Measurements from ENCODE around the gene BCAS4. TPM values are rescaled to one million over a fixed set of nuclear protein-coding genes. Genes with fewer than 3 reads are reported as not detected.

BCAS4 gene
- total RNA-seq, 4 donors from 2014 or later = 0.18 to 2.3 (median 0.54) TPM

DNA sequence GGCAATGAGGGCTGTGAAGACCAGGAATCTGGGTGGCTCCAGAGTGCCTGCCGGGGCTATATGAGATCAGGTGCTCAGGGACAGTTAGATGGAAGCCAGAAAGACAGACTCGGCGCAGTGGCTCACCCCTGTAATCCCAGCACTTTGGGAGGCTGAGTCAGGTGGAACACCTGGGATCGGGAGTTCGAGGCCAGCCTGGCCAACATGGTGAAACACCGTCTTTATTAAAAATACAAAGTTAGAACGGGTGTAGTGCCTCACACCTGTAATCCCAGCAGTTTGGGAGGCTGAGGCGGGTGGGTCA is 43.4 kb downstream of the BCAS4 start:
- no peak for DNase-seq
- Histone ChIP-seq H3K9me3 (no peaks in the 10 kb centered on the region), H3K4me3 (no peak overlapping the region), H3K27me3 (no peaks in the 10 kb centered on the region), H3K4me1 (peaks cover 5 to 42% (median 18%) of the 10 kb centered on the region in 3 donors), H3K36me3 (no peaks in the 10 kb centered on the region), H3K27ac (peak overlapping the region; percentile 59 to 85 (median 77))
- intact Hi-C loops (cut with DNase I) = no loop called here
- 81% methylated on average over 8 of the region's 8 CpGs; no CpG with 5 or more reads in 1 of the 2 donors for WGBS, 2 donors
- TF ChIP-seq, protein P1, sequence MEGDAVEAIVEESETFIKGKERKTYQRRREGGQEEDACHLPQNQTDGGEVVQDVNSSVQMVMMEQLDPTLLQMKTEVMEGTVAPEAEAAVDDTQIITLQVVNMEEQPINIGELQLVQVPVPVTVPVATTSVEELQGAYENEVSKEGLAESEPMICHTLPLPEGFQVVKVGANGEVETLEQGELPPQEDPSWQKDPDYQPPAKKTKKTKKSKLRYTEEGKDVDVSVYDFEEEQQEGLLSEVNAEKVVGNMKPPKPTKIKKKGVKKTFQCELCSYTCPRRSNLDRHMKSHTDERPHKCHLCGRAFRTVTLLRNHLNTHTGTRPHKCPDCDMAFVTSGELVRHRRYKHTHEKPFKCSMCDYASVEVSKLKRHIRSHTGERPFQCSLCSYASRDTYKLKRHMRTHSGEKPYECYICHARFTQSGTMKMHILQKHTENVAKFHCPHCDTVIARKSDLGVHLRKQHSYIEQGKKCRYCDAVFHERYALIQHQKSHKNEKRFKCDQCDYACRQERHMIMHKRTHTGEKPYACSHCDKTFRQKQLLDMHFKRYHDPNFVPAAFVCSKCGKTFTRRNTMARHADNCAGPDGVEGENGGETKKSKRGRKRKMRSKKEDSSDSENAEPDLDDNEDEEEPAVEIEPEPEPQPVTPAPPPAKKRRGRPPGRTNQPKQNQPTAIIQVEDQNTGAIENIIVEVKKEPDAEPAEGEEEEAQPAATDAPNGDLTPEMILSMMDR (IDR thresholded peaks at IDR 0.05) = no peak
- no peak for TF ChIP-seq POLR2A (IDR thresholded peaks at IDR 0.05)

DNA sequence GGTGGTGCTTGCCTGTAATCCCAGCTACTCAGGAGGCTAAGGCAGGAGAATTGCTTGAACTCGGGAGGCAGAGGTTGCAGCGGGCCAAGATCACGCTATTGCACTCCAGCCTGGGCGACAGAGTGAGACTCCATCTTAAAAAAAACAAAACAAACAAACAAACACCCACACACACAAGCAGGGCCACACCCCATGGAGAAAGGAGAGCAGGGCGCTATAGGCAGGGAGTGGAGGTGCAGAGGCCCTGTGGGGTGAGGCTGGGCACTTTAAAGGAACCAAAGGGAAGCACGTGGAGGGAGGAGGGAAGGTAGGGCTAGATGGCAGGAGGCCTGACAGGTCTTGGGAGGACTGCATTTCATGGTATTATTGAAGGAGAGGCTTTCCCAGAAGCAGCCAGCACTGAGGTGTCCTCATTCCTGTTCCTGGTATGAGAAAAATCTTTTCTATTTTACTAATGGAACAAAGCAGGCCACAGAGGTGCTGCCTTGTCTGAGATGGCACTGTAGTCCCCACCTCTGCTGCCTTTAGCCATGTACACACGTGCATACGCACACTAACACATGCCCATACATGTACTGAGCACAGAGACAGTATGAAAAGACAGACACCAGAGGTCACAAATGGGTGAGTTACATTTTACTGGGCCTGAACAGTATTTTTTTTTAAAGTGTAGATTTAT is 44.0 kb downstream of the BCAS4 start:
- Histone ChIP-seq H3K4me3 (no peak overlapping the region), H3K4me1 (peaks cover 5 to 48% (median 23%) of the 10 kb centered on the region in 3 donors), H3K27ac (peak overlapping the region; percentile 59 to 85 (median 77)), H3K9me3 (no peaks in the 10 kb centered on the region), H3K36me3 (no peaks in the 10 kb centered on the region), H3K27me3 (no peaks in the 10 kb centered on the region)
- TF ChIP-seq, protein P1 (IDR thresholded peaks at IDR 0.05) = no peak
- no peak for TF ChIP-seq POLR2A (IDR thresholded peaks at IDR 0.05)
- DNase-seq = no peak
- WGBS, 2 donors = 48 to 67% methylated on average over 8 of the region's 8 CpGs
- intact Hi-C loops (cut with DNase I) = no loop called here

DNA sequence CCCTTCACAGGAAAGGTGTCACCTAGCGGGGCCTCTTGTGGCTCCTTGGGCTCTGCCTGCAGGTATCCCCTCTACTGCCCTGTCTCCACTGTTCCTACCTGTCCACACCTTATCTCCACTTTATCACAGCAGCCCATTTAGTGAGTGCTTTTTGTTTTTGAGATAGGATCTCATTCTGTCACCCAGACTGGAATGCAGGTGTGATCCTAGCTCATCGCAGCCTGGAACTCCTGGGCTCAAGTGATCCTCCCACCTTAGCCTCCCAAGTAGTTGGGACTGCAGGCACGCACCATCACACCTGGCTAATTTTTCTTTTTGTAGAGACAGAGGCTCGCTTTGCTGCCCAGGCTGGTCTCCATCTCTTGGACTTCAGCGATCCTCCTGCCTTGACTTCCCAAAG is 48.0 kb downstream of the BCAS4 start:
- Histone ChIP-seq H3K36me3 (no peaks in the 10 kb centered on the region), H3K9me3 (no peaks in the 10 kb centered on the region), H3K27ac (peak overlapping the region; percentile 40 to 78 (median 64)), H3K4me1 (peaks cover 18 to 76% (median 39%) of the 10 kb centered on the region in 3 donors), H3K27me3 (no peaks in the 10 kb centered on the region), H3K4me3 (no peak overlapping the region)
- intact Hi-C loops (cut with DNase I) = no loop called here
- TF ChIP-seq POLR2A (IDR thresholded peaks at IDR 0.05) = no peak
- TF ChIP-seq, protein P1 (IDR thresholded peaks at IDR 0.05) = no peak
- DNase-seq = no peak
- whole genome bisulfite sequencing, 2 donors = 92 to 97% methylated on average over 3 to 5 of the region's 5 CpGs

DNA sequence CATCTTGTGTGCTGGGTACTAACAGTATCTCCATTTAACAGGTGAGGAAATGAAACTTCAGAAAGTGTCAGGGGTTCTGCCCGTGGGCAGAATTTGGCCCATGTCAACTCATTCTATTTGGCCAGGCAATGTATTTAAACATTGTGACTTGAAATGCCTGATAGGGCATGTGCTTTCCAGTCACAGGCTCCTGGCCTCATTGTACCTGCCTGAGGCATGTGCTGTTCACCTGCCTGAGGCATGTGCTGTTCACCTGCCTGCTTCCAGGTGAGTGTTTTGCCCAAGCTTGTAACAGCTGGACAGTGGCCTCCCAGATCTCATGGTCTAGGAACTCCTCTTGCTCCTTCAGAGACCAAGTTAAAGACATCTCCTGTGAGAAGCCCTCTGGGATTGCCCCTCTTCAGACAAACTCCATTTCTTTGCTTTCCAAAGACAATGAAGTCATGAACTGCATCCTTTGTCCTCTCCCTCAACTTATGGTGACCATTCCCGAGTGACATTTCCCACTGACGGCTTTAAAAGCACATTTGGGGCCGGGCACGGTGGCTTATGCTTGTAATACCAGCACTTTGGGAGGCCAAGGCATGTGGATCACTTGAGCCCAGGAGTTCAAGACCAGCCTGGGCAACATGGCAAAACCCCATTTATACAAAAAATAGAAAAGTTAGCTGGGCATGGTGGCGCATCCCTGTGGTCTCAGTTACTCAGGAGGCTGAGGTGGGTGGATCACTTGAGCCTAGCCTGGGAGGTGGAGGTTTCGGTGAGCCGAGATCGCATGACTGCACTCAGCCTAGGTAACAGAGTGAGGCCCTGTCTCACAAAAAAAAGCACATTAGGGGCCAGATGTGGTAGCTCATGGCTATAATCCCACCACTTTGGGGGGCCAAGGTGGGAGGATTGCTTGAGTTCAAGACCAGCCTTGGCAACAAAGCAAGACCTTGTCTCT is 48.7 kb downstream of the BCAS4 start:
- no peak for DNase-seq
- 72 to 73% methylated on average over 5 to 9 of the region's 9 CpGs for WGBS, 2 donors
- Histone ChIP-seq H3K4me1 (peaks cover 22 to 76% (median 39%) of the 10 kb centered on the region in 3 donors), H3K4me3 (no peak overlapping the region), H3K27me3 (no peaks in the 10 kb centered on the region), H3K36me3 (no peaks in the 10 kb centered on the region), H3K9me3 (no peaks in the 10 kb centered on the region), H3K27ac (peak overlapping the region; percentile 40 to 78 (median 64))
- intact Hi-C loops (cut with DNase I) = no loop called here
- TF ChIP-seq, protein P1 (IDR thresholded peaks at IDR 0.05) = no peak
- TF ChIP-seq POLR2A (IDR thresholded peaks at IDR 0.05) = no peak

Data from esophagus squamous epithelium (tissue), 5 donors.